Measurements from ENCODE around the gene MRPS2. TPM values are rescaled to one million over a fixed set of nuclear protein-coding genes. Genes with fewer than 3 reads are reported as not detected.
"Not testable (repeated sequence)": the region's sequence is repeated elsewhere in the genome, so short reads cannot be mapped to it uniquely, and the experiment has no call there.

MRPS2 gene
- total RNA-seq, 1 donor from 2014 or later, result 18.8 TPM

- DNase-seq (ENCODE audit: low spot score), result peak; percentile 96
Measured at GRCh38 chr9:135499326-135500070, 984 bp upstream of the MRPS2 start.

- no peak for DNase-seq (ENCODE audit: low spot score)
Measured at GRCh38 chr9:135500071-135500524, 384 bp upstream of the MRPS2 start.

- DNase-seq (ENCODE audit: low spot score), result no peak
Measured at GRCh38 chr9:135501261-135502167, 1.0 kb downstream of the MRPS2 start.

GRCh38 chr9:135502168-135502872 lies 1.8 kb downstream of the MRPS2 start:
- no peak for DNase-seq (ENCODE audit: low spot score)

- no peak for DNase-seq (ENCODE audit: low spot score)
Measured at GRCh38 chr9:135502873-135503321, 2.4 kb downstream of the MRPS2 start.

- DNase-seq (ENCODE audit: low spot score), result no peak
Measured at GRCh38 chr9:135503371-135504261, 3.1 kb downstream of the MRPS2 start.

GRCh38 chr9:135504262-135505243 lies 4.1 kb downstream of the MRPS2 start:
- DNase-seq (ENCODE audit: low spot score), result peak; percentile 20

- no peak for DNase-seq (ENCODE audit: low spot score)
Measured at GRCh38 chr9:135505406-135506187, 5.1 kb downstream of the MRPS2 start.

- DNase-seq (ENCODE audit: low spot score), result no peak
Measured at GRCh38 chr9:135506327-135507103, 6.0 kb downstream of the MRPS2 start.

GRCh38 chr9:135507104-135508035 lies 6.9 kb downstream of the MRPS2 start:
- DNase-seq (ENCODE audit: low spot score), result no peak

GRCh38 chr9:135508211-135508820 lies 7.8 kb downstream of the MRPS2 start:
- DNase-seq (ENCODE audit: low spot score), result no peak

GRCh38 chr9:135509458-135509857 lies 9.0 kb downstream of the MRPS2 start:
- DNase-seq (ENCODE audit: low spot score), result no peak

GRCh38 chr9:135512241-135512603 lies 11.7 kb downstream of the MRPS2 start:
- DNase-seq (ENCODE audit: low spot score), result no peak

GRCh38 chr9:135512904-135513303 lies 12.4 kb downstream of the MRPS2 start:
- DNase-seq (ENCODE audit: low spot score), result no peak

- DNase-seq (ENCODE audit: low spot score), result no peak
Measured at GRCh38 chr9:135513351-135513846, 12.9 kb downstream of the MRPS2 start.

- DNase-seq (ENCODE audit: low spot score), result not testable (repeated sequence)
Measured at GRCh38 chr9:135513906-135514305, 13.4 kb downstream of the MRPS2 start.
